Thoracic aorta (tissue), 2 donors: ENCODE data around the gene RABL6. TPM values are rescaled to one million over a fixed set of nuclear protein-coding genes. Genes with fewer than 3 reads are reported as not detected.
"Not testable (repeated sequence)": the region's sequence is repeated elsewhere in the genome, so short reads cannot be mapped to it uniquely, and the experiment has no call there.

Source experiments
- ATAC-seq: fragments of 150-250 bp; one replicate; pipeline ENCODE4 v1.8.0; 2017; ENCODE audit warnings: low read depth; ENCODE audit not compliant: insufficient number of reproducible peaks, low FRiP score
- DNase-seq: peaks from one replicate; pipeline ENCODE4 v3.0.0-alpha.2; 2020; ENCODE audit warnings: low spot score
- H3K27ac ChIP-seq, 2 donors: fragments of 200-600 bp; sonication (generic); 1 replicate in 1 of 2; 2 replicates in 1 of 2; pipeline ENCODE4 v1.5.1; 2016; ENCODE audit warnings: mild to moderate bottlenecking in 2 of 2, moderate library complexity in 2 of 2
- H3K27me3 ChIP-seq: fragments of 200-600 bp; sonication (generic); replicated peaks from 2 replicates; pipeline ENCODE4 v1.6.0; 2016; ENCODE audit warnings: mild to moderate bottlenecking; ENCODE audit not compliant: insufficient read depth
- H3K36me3 ChIP-seq: fragments of 200-600 bp; sonication (generic); one replicate; pipeline ENCODE4 v1.5.1; 2016
- H3K4me1 ChIP-seq, 2 donors: fragments of 200-600 bp; sonication (generic); 1 replicate in 1 of 2; 2 replicates in 1 of 2; pipeline versions ENCODE4 v1.5.1 to v1.6.0; 2016; ENCODE audit warnings: low read depth in 2 of 2, mild to moderate bottlenecking in 1 of 2; ENCODE audit not compliant: control insufficient read depth in 1 of 2
- H3K4me3 ChIP-seq: fragments of 200-600 bp; sonication (generic); 2 replicates; pipeline ENCODE4 v1.5.1; 2016; ENCODE audit warnings: mild to moderate bottlenecking
- H3K9me3 ChIP-seq: fragments of 200-600 bp; sonication (generic); 2 replicates; pipeline ENCODE4 v1.5.1; 2016
- total RNA-seq, 2 donors: library from RNA; depleted of rRNA; stranded (reverse); fragments of >200 nt; gene quantifications; one replicate each; pipeline versions ENCODE4 v1.1.0 to v1.2.3, GENCODE V29; 2016
- TF ChIP-seq, protein P1 (sequence below): fragments of 200-600 bp; sonication (generic); IDR thresholded peaks from one replicate; pipeline ENCODE4 v1.5.1; 2019; ENCODE audit warnings: antibody characterized with exemption

Gene RABL6
- total RNA-seq, 2 donors from 2014 or later: 61.7 to 86.2 TPM

- H3K4me3 ChIP-seq: no peak overlapping the region
- ATAC-seq: no peak
- no peaks in the 10 kb centered on the region for H3K9me3 ChIP-seq
- no peak overlapping the region for H3K27ac ChIP-seq
- no peak for DNase-seq
- H3K36me3 ChIP-seq: no peaks in the 10 kb centered on the region
- H3K4me1 ChIP-seq: peaks cover 0 to 17% of the 10 kb centered on the region in 2 donors
- H3K27me3 ChIP-seq: no peaks in the 10 kb centered on the region
- TF ChIP-seq, protein P1, sequence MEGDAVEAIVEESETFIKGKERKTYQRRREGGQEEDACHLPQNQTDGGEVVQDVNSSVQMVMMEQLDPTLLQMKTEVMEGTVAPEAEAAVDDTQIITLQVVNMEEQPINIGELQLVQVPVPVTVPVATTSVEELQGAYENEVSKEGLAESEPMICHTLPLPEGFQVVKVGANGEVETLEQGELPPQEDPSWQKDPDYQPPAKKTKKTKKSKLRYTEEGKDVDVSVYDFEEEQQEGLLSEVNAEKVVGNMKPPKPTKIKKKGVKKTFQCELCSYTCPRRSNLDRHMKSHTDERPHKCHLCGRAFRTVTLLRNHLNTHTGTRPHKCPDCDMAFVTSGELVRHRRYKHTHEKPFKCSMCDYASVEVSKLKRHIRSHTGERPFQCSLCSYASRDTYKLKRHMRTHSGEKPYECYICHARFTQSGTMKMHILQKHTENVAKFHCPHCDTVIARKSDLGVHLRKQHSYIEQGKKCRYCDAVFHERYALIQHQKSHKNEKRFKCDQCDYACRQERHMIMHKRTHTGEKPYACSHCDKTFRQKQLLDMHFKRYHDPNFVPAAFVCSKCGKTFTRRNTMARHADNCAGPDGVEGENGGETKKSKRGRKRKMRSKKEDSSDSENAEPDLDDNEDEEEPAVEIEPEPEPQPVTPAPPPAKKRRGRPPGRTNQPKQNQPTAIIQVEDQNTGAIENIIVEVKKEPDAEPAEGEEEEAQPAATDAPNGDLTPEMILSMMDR: no peak
Measured at GRCh38 chr9:136880651-136881050, 72.9 kb downstream of the RABL6 start.

DNA sequence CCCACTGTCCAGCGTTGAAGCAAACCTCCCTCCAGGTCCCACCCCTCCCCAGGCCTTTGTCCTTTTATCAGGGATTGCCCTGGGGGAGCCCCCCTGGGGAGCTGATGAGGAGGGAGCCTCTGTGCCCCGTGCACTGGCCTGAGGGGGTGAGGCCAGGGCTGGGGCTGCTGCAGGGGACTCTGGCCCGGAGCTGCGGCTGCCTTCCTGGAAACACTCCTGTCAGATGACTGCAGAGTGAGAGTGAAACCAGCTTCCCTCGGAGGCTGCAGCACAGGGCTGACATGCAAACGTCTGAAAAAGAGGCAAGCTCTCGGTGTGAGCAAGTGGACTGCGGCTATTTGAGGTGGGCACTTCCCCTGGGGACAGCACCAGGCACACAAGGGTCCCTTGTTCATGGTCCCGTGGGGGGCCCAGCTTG lies 74.0 kb downstream of the RABL6 start:
- Histone ChIP-seq H3K27ac (no peak overlapping the region), H3K9me3 (no peaks in the 10 kb centered on the region), H3K4me3 (peak overlapping the region; percentile 47), H3K27me3 (no peaks in the 10 kb centered on the region), H3K36me3 (no peaks in the 10 kb centered on the region), H3K4me1 (peaks cover 0 to 19% of the 10 kb centered on the region in 2 donors)
- TF ChIP-seq, protein P1: no peak
- ATAC-seq (no peak), DNase-seq (no peak)

GRCh38 chr9:136882109-136882946 lies 74.6 kb downstream of the RABL6 start:
- DNase-seq: no peak

GRCh38 chr9:136882947-136883283 lies 75.2 kb downstream of the RABL6 start:
- ATAC-seq, H3K9me3 ChIP-seq, H3K27ac ChIP-seq, H3K27me3 ChIP-seq, H3K4me3 ChIP-seq, H3K36me3 ChIP-seq, DNase-seq: not testable (repeated sequence)
- peaks cover 3 to 27% of the 10 kb centered on the region in 2 donors for H3K4me1 ChIP-seq

More at GRCh38 chr9:136882109-136882946, 74.6 kb downstream of the RABL6 start:
- Histone ChIP-seq H3K27me3 (no peaks in the 10 kb centered on the region), H3K4me3 (peak overlapping the region; percentile 47), H3K9me3 (no peaks in the 10 kb centered on the region), H3K36me3 (no peaks in the 10 kb centered on the region), H3K27ac (no peak overlapping the region), H3K4me1 (peaks cover 0 to 24% of the 10 kb centered on the region in 2 donors)
- ATAC-seq: no peak
- TF ChIP-seq, protein P1: no peak

DNA sequence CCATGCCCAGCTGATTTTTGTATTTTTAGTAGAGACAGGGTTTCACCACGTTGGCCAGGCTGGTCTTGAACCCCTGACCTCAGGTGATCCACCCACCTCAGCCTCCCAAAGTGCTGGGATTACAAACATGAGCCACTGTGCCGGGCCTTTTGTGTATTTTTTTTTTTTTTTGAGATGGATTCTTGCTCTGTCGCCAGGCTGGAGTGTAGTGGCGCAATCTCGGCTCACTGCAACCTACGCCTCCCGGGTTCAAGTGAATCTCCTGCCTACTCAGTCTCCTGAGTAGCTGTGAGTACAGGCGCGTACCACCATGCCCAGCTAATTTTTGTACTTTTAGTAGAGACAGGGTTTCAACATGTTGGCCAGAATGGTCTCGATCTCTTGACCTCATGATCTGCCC lies 75.9 kb downstream of the RABL6 start:
- not testable (repeated sequence) for H3K27me3 ChIP-seq, H3K27ac ChIP-seq, H3K9me3 ChIP-seq, H3K4me3 ChIP-seq, ATAC-seq, DNase-seq, H3K36me3 ChIP-seq
- peaks cover 3 to 27% of the 10 kb centered on the region in 2 donors for H3K4me1 ChIP-seq

GRCh38 chr9:136885950-136886578 lies 78.3 kb downstream of the RABL6 start, which contains the start of gene TRAF2:
TRAF2 (plus strand) TSS chr9:136886516; CDS start chr9:136898741, 12,225 bp downstream.
- DNase-seq: peak; percentile 83
- Histone ChIP-seq H3K4me1 (peaks cover 3 to 27% of the 10 kb centered on the region in 2 donors), H3K36me3 (no peaks in the 10 kb centered on the region), H3K9me3 (no peaks in the 10 kb centered on the region), H3K27ac (peak within 1 kb of the TSS; percentile 29 to 56), H3K27me3 (no peaks in the 10 kb centered on the region), H3K4me3 (peak within 1 kb of the TSS; percentile 74)
- peak; percentile 97 for ATAC-seq
- TF ChIP-seq, protein P1: no peak
